SIG-M5 (cell line): ENCODE results near the gene TADA1.

ENCODE experiments used
- DNase-seq: peaks from one replicate; lab custom pipeline; 2025; lab: John Stamatoyannopoulos, UW

Gene TADA1

GRCh38 chr1:166875734-166876539 is at the start of gene TADA1:
Gene TADA1 (minus strand): TSS chr1:166876264. CDS start chr1:166876233, 31 bp downstream.
- DNase-seq: peak; percentile 98

- DNase-seq: no peak
These were observed 48.9 kb upstream of the TADA1 start for GRCh38 chr1:166924823-166925541.

GRCh38 chr1:166920561-166921475 is 44.8 kb upstream of the TADA1 start:
- no peak for DNase-seq

- no peak for DNase-seq
These were observed 42.9 kb upstream of the TADA1 start for GRCh38 chr1:166918956-166919316.

- DNase-seq: no peak
These were observed 42.3 kb upstream of the TADA1 start for GRCh38 chr1:166918088-166918955.

- no peak for DNase-seq
These were observed 39.9 kb upstream of the TADA1 start for GRCh38 chr1:166915941-166916340.

GRCh38 chr1:166915042-166915441 is 39.0 kb upstream of the TADA1 start:
- no peak for DNase-seq

- no peak for DNase-seq
These were observed 38.0 kb upstream of the TADA1 start for GRCh38 chr1:166914111-166914510.

GRCh38 chr1:166911624-166912023 is 35.6 kb upstream of the TADA1 start:
- DNase-seq: no peak

- DNase-seq: peak; percentile 41
These were observed 34.4 kb upstream of the TADA1 start for GRCh38 chr1:166910396-166910994.

- DNase-seq: no peak
These were observed 32.9 kb upstream of the TADA1 start for GRCh38 chr1:166908942-166909341.

GRCh38 chr1:166907763-166908162 is 31.7 kb upstream of the TADA1 start:
- no peak for DNase-seq

GRCh38 chr1:166907051-166907450 is 31.0 kb upstream of the TADA1 start:
- no peak for DNase-seq

- no peak for DNase-seq
These were observed 30.6 kb upstream of the TADA1 start for GRCh38 chr1:166906647-166907046.

GRCh38 chr1:166905900-166906299 is 29.8 kb upstream of the TADA1 start:
- no peak for DNase-seq

- DNase-seq: no peak
These were observed 29.1 kb upstream of the TADA1 start for GRCh38 chr1:166905136-166905535.

GRCh38 chr1:166903232-166903631 is 27.2 kb upstream of the TADA1 start:
- DNase-seq: no peak

- peak; percentile 94 for DNase-seq
These were observed 26.2 kb upstream of the TADA1 start for GRCh38 chr1:166902279-166902678.

GRCh38 chr1:166900987-166901386 is 24.9 kb upstream of the TADA1 start:
- no peak for DNase-seq

- DNase-seq: no peak
These were observed 23.7 kb upstream of the TADA1 start for GRCh38 chr1:166899769-166900168.

- DNase-seq: no peak
These were observed 19.7 kb upstream of the TADA1 start for GRCh38 chr1:166895766-166896165.
